ENCODE measurements around the gene CGNL1.

GRCh38 chr15:57481038-57481705 is 104.9 kb downstream of the CGNL1 start:
- TF ChIP-seq EZH2 (IDR thresholded peaks at IDR 0.05; ENCODE audit: low read depth) (no peak), CTCF (conservative IDR thresholded peaks at IDR 0.05) (no peak)
